B cell (primary cell): Measurements from ENCODE around the gene AFG3L2. TPM values are rescaled to one million over a fixed set of nuclear protein-coding genes. Genes with fewer than 3 reads are reported as not detected.

Source experiments
- ATAC-seq: fragments of 200-7000 bp; cut with Tn5 transposase; one replicate; pipeline ENCODE4 v1.10.0; 2021; ENCODE audit warnings: low read depth, mild to moderate bottlenecking, moderate number of reproducible peaks, moderate library complexity
- CTCF ChIA-PET: fragments of 350-600 bp; sonication (Branson Sonifier 250); formaldehyde crosslinking; loops from one replicate; lab custom pipeline; 2021; ENCODE audit warnings: antibody characterized with exemption, inconsistent platforms; lab: Charles Lee
- POLR2A ChIA-PET: fragments of 350-600 bp; sonication (Branson Sonifier 250); formaldehyde crosslinking; loops from one replicate; lab custom pipeline; 2021; ENCODE audit warnings: antibody characterized with exemption; lab: Charles Lee
- DNase-seq: peaks from one replicate; pipeline ENCODE4 v3.0.0; 2013
- H2AFZ ChIP-seq: 2 replicates; pipeline ENCODE4 v1.6.1; 2012; ENCODE audit warnings: mild to moderate bottlenecking, low read depth, low read length; ENCODE audit not compliant: insufficient read depth, poor library complexity, severe bottlenecking
- H3K27ac ChIP-seq, 2 donors: 1 replicate in 1 of 2; 2 replicates in 1 of 2; pipeline ENCODE4 v1.5.1; 2012 to 2013; ENCODE audit warnings: low read length in 2 of 2, mild to moderate bottlenecking in 2 of 2, moderate library complexity in 1 of 2
- H3K27me3 ChIP-seq, 4 experiments: fragments of 200-600 bp in 1 of 4; sonication (generic) in 1 of 4; replicated peaks in 1 of 4; 1 replicate in 2 of 4; 2 replicates in 2 of 4; pipeline versions ENCODE4 v1.6.1 to v1.7.0; 2013 to 2016; ENCODE audit warnings: low read length in 3 of 4, mild to moderate bottlenecking in 2 of 4, mixed read lengths in 1 of 4, moderate library complexity in 1 of 4; ENCODE audit not compliant: insufficient read depth in 4 of 4, control insufficient read depth in 3 of 4; ENCODE audit errors: control extremely low read depth in 1 of 4
- H3K36me3 ChIP-seq, 2 experiments: replicated peaks in 1 of 2; 1 replicate in 1 of 2; 2 replicates in 1 of 2; pipeline versions ENCODE4 v1.6.1 to v1.7.1; 2013; ENCODE audit warnings: low read length in 1 of 2; ENCODE audit not compliant: insufficient read depth in 2 of 2, control insufficient read depth in 1 of 2; ENCODE audit errors: control extremely low read depth in 1 of 2, extremely low read depth in 1 of 2
- H3K4me1 ChIP-seq, 2 donors: fragments of 200-600 bp in 1 of 2; sonication (generic) in 1 of 2; 1 replicate in 1 of 2; 2 replicates in 1 of 2; pipeline versions ENCODE4 v1.5.1 to v1.6.1; 2013 to 2017; ENCODE audit warnings: low read length in 2 of 2; ENCODE audit not compliant: control insufficient read depth in 2 of 2, insufficient read depth in 2 of 2
- H3K4me2 ChIP-seq: replicated peaks from 2 replicates; pipeline ENCODE3; 2012; ENCODE audit warnings: mild to moderate bottlenecking, low read depth, low read length; ENCODE audit not compliant: poor library complexity, severe bottlenecking
- H3K4me3 ChIP-seq, 5 experiments: fragments of 200-600 bp in 1 of 5; sonication (generic) in 1 of 5; 1 replicate in 3 of 5; 2 replicates in 2 of 5; pipeline versions ENCODE4 v1.5.1 to v1.7.0; 2011 to 2016; ENCODE audit warnings: low read length in 4 of 5, mild to moderate bottlenecking in 4 of 5, low read depth in 2 of 5, control low read depth in 1 of 5, moderate library complexity in 1 of 5; ENCODE audit not compliant: insufficient read depth in 1 of 5; ENCODE audit errors: control extremely low read depth in 1 of 5, extremely low read depth in 1 of 5
- H3K79me2 ChIP-seq: fragments of 200-600 bp; sonication (generic); one replicate; pipeline ENCODE4 v1.6.0; 2016; ENCODE audit warnings: low read length; ENCODE audit not compliant: control insufficient read depth, insufficient read depth
- H3K9ac ChIP-seq: fragments of 200-600 bp; sonication (generic); 2 replicates; pipeline ENCODE4 v1.6.1; 2017; ENCODE audit warnings: mild to moderate bottlenecking, low read length, moderate library complexity
- H3K9me3 ChIP-seq, 3 donors: one replicate each; pipeline versions ENCODE4 v1.6.1 to v1.7.1; 2013; ENCODE audit warnings: low read length in 2 of 3; ENCODE audit not compliant: control insufficient read depth in 2 of 3, insufficient read depth in 1 of 3; ENCODE audit errors: control extremely low read depth in 1 of 3
- H4K20me1 ChIP-seq: 2 replicates; pipeline ENCODE4 v1.6.0; 2012; ENCODE audit warnings: mild to moderate bottlenecking, low read length; ENCODE audit not compliant: insufficient read depth, control insufficient read depth, poor library complexity, severe bottlenecking
- H3K27ac Mint-ChIP-seq: one replicate; pipeline ENCODE4 v1.8.0; 2021; ENCODE audit warnings: mixed read lengths
- H3K27me3 Mint-ChIP-seq: one replicate; pipeline ENCODE4 v1.8.0; 2021; ENCODE audit warnings: mixed read lengths
- H3K4me1 Mint-ChIP-seq: one replicate; pipeline ENCODE4 v1.8.0; 2021; ENCODE audit warnings: mixed read lengths
- H3K4me3 Mint-ChIP-seq: one replicate; pipeline ENCODE4 v1.8.0; 2021; ENCODE audit warnings: mixed read lengths
- H3K9me3 Mint-ChIP-seq: one replicate; pipeline ENCODE4 v1.8.0; 2022; ENCODE audit warnings: mixed read lengths; ENCODE audit not compliant: insufficient read depth
- EZH2 ChIP-seq: IDR thresholded peaks from 2 replicates; pipeline ENCODE4 v1.6.1; 2012; ENCODE audit warnings: borderline replicate concordance, low read depth, mild to moderate bottlenecking, moderate library complexity, low read length; ENCODE audit not compliant: insufficient read depth, poor library complexity, severe bottlenecking
- WGBS: methylation state at CpG from one replicate; pipeline ENCODE4 v1.1.5; 2013; ENCODE audit warnings: missing lambda C conversion rate; ENCODE audit not compliant: insufficient coverage; 5-methylcytosine and 5-hydroxymethylcytosine counted together
- intact Hi-C: fragments of 100-400 bp; cut with micrococcal nuclease; formaldehyde crosslinking; loops from one replicate; pipeline ENCODE4 v1.10.0; 2022
- polyA plus RNA-seq: library from polyadenylated mRNA; depleted of rRNA; stranded (reverse); fragments of >200 nt; gene quantifications from 2 replicates; pipeline ENCODE4 v1.2.3, GENCODE V29; 2012
- total RNA-seq, 2 donors: library from RNA; stranded (reverse); fragments of 120-200 nt in 1 of 2; gene quantifications; 1 replicate in 1 of 2; 2 replicates in 1 of 2; pipeline versions ENCODE4 v1.2.3 to v1.2.4, GENCODE V29; 2013 to 2022
- TF ChIP-seq, protein P1 (sequence below): fragments of 200-600 bp; IDR thresholded peaks from one replicate; pipeline ENCODE4 v1.8.0; 2022; ENCODE audit warnings: antibody characterized with exemption, mild to moderate bottlenecking

AFG3L2 gene
- total and polyA plus RNA-seq, 2 donors (not counting 1 experiment from before 2014, with no cell fraction given): 11.9 to 40.7 TPM

- H3K27me3 Mint-ChIP-seq: peaks cover 14% of the 10 kb centered on the region
- H3K4me2 ChIP-seq: peak overlapping the region; percentile 94
- no peaks in the 10 kb centered on the region for H3K36me3 ChIP-seq
- peak overlapping the region; percentile 75 for H3K9ac ChIP-seq
- peaks cover 18% of the 10 kb centered on the region for H3K4me1 Mint-ChIP-seq
- H3K4me1 ChIP-seq: peaks cover 9 to 18% of the 10 kb centered on the region in 2 donors
- ChIA-PET POLR2A (interaction anchor here (0.5 to 1.7 kb wide), 5 partner anchors 11 to 1160 kb away, joined by 4 to 13 read pairs (median 6); partner anchors contain the start of genes AFG3L2, CEP76 and PSMG2), CTCF (interaction anchor here (0.7 to 2.0 kb wide), 6 partner anchors 12 to 250 kb away, joined by 3 to 5 read pairs (median 3); partner anchors contain the start of genes AFG3L2 and SPIRE1)
- H3K27me3 ChIP-seq: peaks cover 0 to 25% (median 0%) of the 10 kb centered on the region in 4 experiments
- intact Hi-C loops: loop anchor here (5.0 kb wide), 1 partner anchor 429 kb away; no protein-coding TSS in a partner anchor
- H3K9me3 Mint-ChIP-seq: no peaks in the 10 kb centered on the region
- DNase-seq (peak; percentile 47), ATAC-seq (no peak)
- H3K4me3 Mint-ChIP-seq: peak overlapping the region; percentile 90
- no peak overlapping the region for H3K27ac ChIP-seq
- peak overlapping the region; percentile 65 for H3K27ac Mint-ChIP-seq
- peak overlapping the region; percentile 86 for H2AFZ ChIP-seq
- H3K9me3 ChIP-seq: no peaks in the 10 kb centered on the region
- TF ChIP-seq, protein P1, sequence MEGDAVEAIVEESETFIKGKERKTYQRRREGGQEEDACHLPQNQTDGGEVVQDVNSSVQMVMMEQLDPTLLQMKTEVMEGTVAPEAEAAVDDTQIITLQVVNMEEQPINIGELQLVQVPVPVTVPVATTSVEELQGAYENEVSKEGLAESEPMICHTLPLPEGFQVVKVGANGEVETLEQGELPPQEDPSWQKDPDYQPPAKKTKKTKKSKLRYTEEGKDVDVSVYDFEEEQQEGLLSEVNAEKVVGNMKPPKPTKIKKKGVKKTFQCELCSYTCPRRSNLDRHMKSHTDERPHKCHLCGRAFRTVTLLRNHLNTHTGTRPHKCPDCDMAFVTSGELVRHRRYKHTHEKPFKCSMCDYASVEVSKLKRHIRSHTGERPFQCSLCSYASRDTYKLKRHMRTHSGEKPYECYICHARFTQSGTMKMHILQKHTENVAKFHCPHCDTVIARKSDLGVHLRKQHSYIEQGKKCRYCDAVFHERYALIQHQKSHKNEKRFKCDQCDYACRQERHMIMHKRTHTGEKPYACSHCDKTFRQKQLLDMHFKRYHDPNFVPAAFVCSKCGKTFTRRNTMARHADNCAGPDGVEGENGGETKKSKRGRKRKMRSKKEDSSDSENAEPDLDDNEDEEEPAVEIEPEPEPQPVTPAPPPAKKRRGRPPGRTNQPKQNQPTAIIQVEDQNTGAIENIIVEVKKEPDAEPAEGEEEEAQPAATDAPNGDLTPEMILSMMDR: no peak
- no peak for TF ChIP-seq EZH2
- peak overlapping the region in 4 of 5 experiments; percentile 49 to 74 (median 60) for H3K4me3 ChIP-seq
- H4K20me1 ChIP-seq: no peaks in the 10 kb centered on the region
- no peaks in the 10 kb centered on the region for H3K79me2 ChIP-seq
- WGBS: 8% methylated on average over 30 of the region's 32 CpGs
Observed at GRCh38 chr18:12408247-12408869, 31.3 kb upstream of the AFG3L2 start.
